ENCODE data around the gene SELP. TPM values are rescaled to one million over a fixed set of nuclear protein-coding genes. Genes with fewer than 3 reads are reported as not detected.
A peak's percentile ranks its signal among the peaks of the same experiment; 100 is the strongest.
"Not testable (repeated sequence)": the region's sequence is repeated elsewhere in the genome, so short reads cannot be mapped to it uniquely, and the experiment has no call there.

The SELP gene
- polyA plus RNA-seq, 3 donors, result 0.84 to 1.4 (median 0.85) TPM

DNA sequence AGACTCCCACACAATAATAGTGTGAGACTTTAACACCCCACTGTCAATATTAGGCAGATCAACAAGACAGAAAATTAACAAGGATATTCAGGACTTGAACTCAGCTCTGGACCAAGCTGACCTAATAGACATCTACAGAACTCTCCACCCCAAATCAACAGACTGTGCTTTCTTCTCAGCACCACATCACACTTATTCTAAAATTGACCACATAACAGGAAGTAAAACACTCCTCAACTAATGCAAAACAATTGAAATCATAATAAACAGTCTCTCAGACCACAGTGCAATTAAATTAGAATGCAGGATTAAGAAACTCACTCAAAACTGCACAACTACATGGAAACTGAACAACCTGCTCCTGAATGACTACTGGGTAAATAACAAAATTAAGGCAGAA lies 28.9 kb upstream of the SELP start:
- H3K36me3 ChIP-seq (replicated peaks in 1 of 2; ENCODE audit: control insufficient read depth in 1 of 2, insufficient read depth in 2 of 2, low read length in 2 of 2); H3K27ac ChIP-seq (ENCODE audit: low read depth in 1 of 2, low read length in 2 of 2); H3K9ac ChIP-seq (ENCODE audit: insufficient read depth, low read length, poor library complexity, severe bottlenecking); H3K4me2 ChIP-seq (replicated peaks; ENCODE audit: extremely low read depth, low read length, poor library complexity, severe bottlenecking); H3K79me2 ChIP-seq (ENCODE audit: insufficient read depth, low read length); H3K27me3 Mint-ChIP-seq (ENCODE audit: low read depth in 3 of 3); H3K36me3 Mint-ChIP-seq; H3K4me3 Mint-ChIP-seq; H3K4me3 ChIP-seq (replicated peaks in 1 of 3; ENCODE audit: low read depth in 2 of 3, low read length in 3 of 3); H4K20me1 ChIP-seq (ENCODE audit: insufficient read depth, low read length); intact Hi-C loops (cut with micrococcal nuclease); H2AFZ ChIP-seq (ENCODE audit: insufficient read depth, low read depth, low read length, poor library complexity, severe bottlenecking); H3K27me3 ChIP-seq (ENCODE audit: control insufficient read depth in 2 of 2, insufficient read depth in 2 of 2, low read length in 2 of 2); DNase-seq: not testable (repeated sequence)
- Mint-ChIP-seq H3K27ac (peak overlapping the region in 2 of 7 donors; percentile 5 to 14), H3K4me1 (peaks cover 53% of the 10 kb centered on the region), H3K9me3 (peaks cover 0 to 18% (median 3%) of the 10 kb centered on the region in 7 donors)
- peaks cover 7 to 11% of the 10 kb centered on the region in 2 donors for H3K4me1 ChIP-seq (ENCODE audit: control insufficient read depth in 1 of 2, insufficient read depth in 2 of 2, low read length in 2 of 2)
- H3K9me3 ChIP-seq (replicated peaks in 1 of 2; ENCODE audit: control insufficient read depth in 1 of 2, insufficient read depth in 1 of 2, low read length in 2 of 2), result peaks cover 7 to 11% of the 10 kb centered on the region in 2 donors

DNA sequence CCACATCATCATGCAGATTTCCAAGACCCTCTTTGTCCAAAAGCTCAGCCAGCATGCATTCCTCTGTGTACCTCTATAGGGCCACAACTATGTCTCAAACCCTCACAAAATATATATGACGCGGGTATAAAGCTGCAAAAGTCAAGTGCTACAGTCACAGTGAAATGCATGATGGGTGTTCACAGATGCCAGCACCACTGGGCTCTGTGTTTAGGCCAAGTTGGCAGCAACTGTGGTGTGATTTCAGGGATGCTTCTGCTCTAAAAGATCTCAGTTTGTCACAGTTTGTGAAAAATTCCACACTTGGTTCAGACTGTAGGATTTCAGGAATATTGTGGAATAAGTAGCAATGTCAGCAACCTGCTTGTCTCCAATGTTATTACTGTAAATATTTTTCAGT lies 23.9 kb upstream of the SELP start:
- peaks cover 8 to 11% of the 10 kb centered on the region in 2 donors for H3K4me1 ChIP-seq (ENCODE audit: control insufficient read depth in 1 of 2, insufficient read depth in 2 of 2, low read length in 2 of 2)
- peaks cover 36% of the 10 kb centered on the region for H3K4me1 Mint-ChIP-seq
- H4K20me1 ChIP-seq (ENCODE audit: insufficient read depth, low read length), result no peaks in the 10 kb centered on the region
- DNase-seq, result no peak
- H3K27ac ChIP-seq (ENCODE audit: low read depth in 1 of 2, low read length in 2 of 2), result no peak overlapping the region
- H3K9me3 Mint-ChIP-seq, result peaks cover 0 to 18% (median 2%) of the 10 kb centered on the region in 7 donors
- H3K9me3 ChIP-seq (replicated peaks in 1 of 2; ENCODE audit: control insufficient read depth in 1 of 2, insufficient read depth in 1 of 2, low read length in 2 of 2), result peaks cover 7 to 11% of the 10 kb centered on the region in 2 donors
- H3K27ac Mint-ChIP-seq, result no peak overlapping the region
- no peak overlapping the region for H3K9ac ChIP-seq (ENCODE audit: insufficient read depth, low read length, poor library complexity, severe bottlenecking)
- H3K27me3 Mint-ChIP-seq (ENCODE audit: low read depth in 3 of 3), result peaks cover 0 to 2% (median 2%) of the 10 kb centered on the region in 3 donors
- H3K36me3 Mint-ChIP-seq, result peaks cover under 1 to 3% of the 10 kb centered on the region in 2 donors
- TF ChIP-seq, protein P1, sequence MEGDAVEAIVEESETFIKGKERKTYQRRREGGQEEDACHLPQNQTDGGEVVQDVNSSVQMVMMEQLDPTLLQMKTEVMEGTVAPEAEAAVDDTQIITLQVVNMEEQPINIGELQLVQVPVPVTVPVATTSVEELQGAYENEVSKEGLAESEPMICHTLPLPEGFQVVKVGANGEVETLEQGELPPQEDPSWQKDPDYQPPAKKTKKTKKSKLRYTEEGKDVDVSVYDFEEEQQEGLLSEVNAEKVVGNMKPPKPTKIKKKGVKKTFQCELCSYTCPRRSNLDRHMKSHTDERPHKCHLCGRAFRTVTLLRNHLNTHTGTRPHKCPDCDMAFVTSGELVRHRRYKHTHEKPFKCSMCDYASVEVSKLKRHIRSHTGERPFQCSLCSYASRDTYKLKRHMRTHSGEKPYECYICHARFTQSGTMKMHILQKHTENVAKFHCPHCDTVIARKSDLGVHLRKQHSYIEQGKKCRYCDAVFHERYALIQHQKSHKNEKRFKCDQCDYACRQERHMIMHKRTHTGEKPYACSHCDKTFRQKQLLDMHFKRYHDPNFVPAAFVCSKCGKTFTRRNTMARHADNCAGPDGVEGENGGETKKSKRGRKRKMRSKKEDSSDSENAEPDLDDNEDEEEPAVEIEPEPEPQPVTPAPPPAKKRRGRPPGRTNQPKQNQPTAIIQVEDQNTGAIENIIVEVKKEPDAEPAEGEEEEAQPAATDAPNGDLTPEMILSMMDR (IDR thresholded peaks at IDR 0.05), result no peak
- intact Hi-C loops (cut with micrococcal nuclease), result no loop called here
- H3K79me2 ChIP-seq (ENCODE audit: insufficient read depth, low read length), result no peaks in the 10 kb centered on the region
- H2AFZ ChIP-seq (ENCODE audit: insufficient read depth, low read depth, low read length, poor library complexity, severe bottlenecking), result no peak overlapping the region
- no peak overlapping the region for H3K4me3 ChIP-seq (replicated peaks in 1 of 3; ENCODE audit: low read depth in 2 of 3, low read length in 3 of 3)
- no CpG with 5 or more reads among the region's 2 CpGs for WGBS (ENCODE audit: insufficient coverage)
- no peaks in the 10 kb centered on the region for H3K27me3 ChIP-seq (ENCODE audit: control insufficient read depth in 2 of 2, insufficient read depth in 2 of 2, low read length in 2 of 2)
- H3K4me2 ChIP-seq (replicated peaks; ENCODE audit: extremely low read depth, low read length, poor library complexity, severe bottlenecking), result no peak overlapping the region
- H3K36me3 ChIP-seq (replicated peaks in 1 of 2; ENCODE audit: control insufficient read depth in 1 of 2, insufficient read depth in 2 of 2, low read length in 2 of 2), result no peaks in the 10 kb centered on the region
- no peak overlapping the region for H3K4me3 Mint-ChIP-seq

Measured in CD14-positive monocyte (primary cell).